ENCODE measurements around the gene SUPT6H. TPM values are rescaled to one million over a fixed set of nuclear protein-coding genes. Genes with fewer than 3 reads are reported as not detected.
A peak's percentile ranks its signal among the peaks of the same experiment; 100 is the strongest.

The SUPT6H gene
- total RNA-seq = 10 to 100 TPM; 59.4 to 65.9 TPM

- H3K4me3 Mint-ChIP-seq = peak within 1 kb of the TSS; percentile 97
These were observed at the start of gene SUPT6H, which contains the start of gene SDF2 for GRCh38 chr17:28661635-28662526. Gene SUPT6H (plus strand): TSS chr17:28662205. CDS start chr17:28673402, 11,197 bp downstream. Gene SDF2 (minus strand): TSS chr17:28661906. CDS start chr17:28661876, 30 bp downstream.

GRCh38 chr17:28612531-28612930 lies 49.5 kb upstream of the SUPT6H start:
- H3K4me3 Mint-ChIP-seq = no peak overlapping the region
- DNase-seq = no peak
- no peaks in the 10 kb centered on the region for H3K9me3 Mint-ChIP-seq
- no peak overlapping the region for H3K27ac Mint-ChIP-seq
- H3K36me3 Mint-ChIP-seq = peaks cover 33% of the 10 kb centered on the region
- H3K27me3 Mint-ChIP-seq = no peaks in the 10 kb centered on the region
- peaks cover 5% of the 10 kb centered on the region for H3K4me1 Mint-ChIP-seq (ENCODE audit: low read depth)
- intact Hi-C loops (cut with micrococcal nuclease) = loop anchor here (2.0 to 5.0 kb wide), 2 partner anchors 65 to 118 kb away; no protein-coding TSS in a partner anchor
- ChIA-PET POLR2A (interaction anchor here (1.6 to 3.2 kb wide), 2 partner anchors 13 to 41 kb away, joined by 5 to 7 read pairs; partner anchors contain the start of gene PIGS), CTCF (interaction anchor here (0.7 to 2.0 kb wide), 15 partner anchors 13 to 275 kb away, joined by 3 to 16 read pairs (median 5); partner anchors contain the start of gene BLTP2)

More at GRCh38 chr17:28661635-28662526, at the start of gene SUPT6H, which contains the start of gene SDF2:
- ChIA-PET POLR2A (interaction anchor here (0.5 to 2.6 kb wide), 15 partner anchors 9 to 261 kb away, joined by 3 to 32 read pairs (median 3); partner anchors contain the start of genes BLTP2, PIGS, PROCA1 and RPL23A), CTCF (interaction anchor here (0.7 to 4.5 kb wide), 7 partner anchors 15 to 450 kb away, joined by 3 to 94 read pairs (median 3); partner anchors contain the start of genes BLTP2, RPL23A and TLCD1)
- H3K27ac Mint-ChIP-seq = peak within 1 kb of the TSS; percentile 97
- peaks cover 33% of the 10 kb centered on the region for H3K36me3 Mint-ChIP-seq
- no peaks in the 10 kb centered on the region for H3K9me3 Mint-ChIP-seq
- intact Hi-C loops (cut with micrococcal nuclease) = loop anchor here (1.0 to 2.0 kb wide), 3 partner anchors 17 to 63 kb away; partner anchors contain the start of genes BLTP2, PROCA1 and SPAG5
- no peaks in the 10 kb centered on the region for H3K27me3 Mint-ChIP-seq
- DNase-seq = peak; percentile 97
- peaks cover 43% of the 10 kb centered on the region for H3K4me1 Mint-ChIP-seq (ENCODE audit: low read depth)

DNA sequence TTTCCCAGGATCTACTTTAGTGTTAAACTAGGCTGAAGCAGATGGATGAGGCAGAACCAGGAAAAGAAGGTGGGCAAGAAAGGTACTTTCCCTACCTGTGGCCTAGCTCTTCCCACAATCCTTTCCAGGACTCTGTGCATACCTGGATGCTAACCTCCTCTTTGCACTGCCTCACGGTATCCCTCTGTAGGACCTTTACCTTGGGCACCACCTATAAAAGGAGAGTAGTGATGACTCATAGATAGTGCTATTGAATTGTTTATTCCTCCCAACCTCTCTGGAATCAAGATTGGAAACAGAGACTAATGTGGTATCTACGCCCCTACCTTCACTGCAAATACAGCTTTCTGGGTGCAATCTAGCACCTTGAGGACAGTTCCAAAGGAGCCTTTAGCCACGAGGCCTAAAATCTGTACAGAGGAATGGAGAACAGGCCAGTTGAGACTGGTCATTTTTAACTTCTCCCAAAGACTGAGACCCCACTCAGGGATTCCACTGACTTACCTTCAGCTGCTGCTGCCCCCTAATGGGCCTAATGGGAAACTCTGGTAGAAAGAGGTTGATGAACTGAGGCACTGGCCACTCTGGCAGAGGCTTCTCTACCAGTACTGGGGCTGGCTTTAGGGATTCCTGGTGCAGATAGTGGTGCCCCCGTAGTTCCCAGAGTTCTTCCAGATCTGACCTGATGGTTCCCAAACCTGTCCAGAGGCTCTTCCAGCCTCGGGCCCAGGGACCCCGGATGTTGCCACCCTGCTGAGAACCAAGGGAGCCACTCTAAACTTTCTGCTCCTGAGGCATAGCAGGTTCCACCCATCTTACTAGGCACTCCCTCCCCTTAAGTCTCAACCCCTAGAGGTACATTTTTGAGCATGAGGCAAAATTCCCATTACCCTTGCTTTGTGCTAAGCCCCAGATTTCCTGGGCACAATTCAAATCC lies 48.8 kb upstream of the SUPT6H start:
- Mint-ChIP-seq H3K27ac (no peak overlapping the region), H3K4me1 (ENCODE audit: low read depth) (peaks cover 5% of the 10 kb centered on the region), H3K36me3 (peaks cover 33% of the 10 kb centered on the region), H3K27me3 (no peaks in the 10 kb centered on the region), H3K4me3 (no peak overlapping the region), H3K9me3 (no peaks in the 10 kb centered on the region)
- ChIA-PET POLR2A (interaction anchor here (0.5 to 1.6 kb wide), 2 partner anchors 42 to 239 kb away, joined by 3 to 5 read pairs; partner anchors contain the start of gene PIGS), CTCF (interaction anchor here (0.5 to 2.0 kb wide), 18 partner anchors 13 to 275 kb away, joined by 3 to 16 read pairs (median 4); partner anchors contain the start of gene BLTP2)
- DNase-seq = peak; percentile 32
- intact Hi-C loops (cut with micrococcal nuclease) = loop anchor here (2.0 to 5.0 kb wide), 2 partner anchors 66 to 118 kb away; no protein-coding TSS in a partner anchor

DNA sequence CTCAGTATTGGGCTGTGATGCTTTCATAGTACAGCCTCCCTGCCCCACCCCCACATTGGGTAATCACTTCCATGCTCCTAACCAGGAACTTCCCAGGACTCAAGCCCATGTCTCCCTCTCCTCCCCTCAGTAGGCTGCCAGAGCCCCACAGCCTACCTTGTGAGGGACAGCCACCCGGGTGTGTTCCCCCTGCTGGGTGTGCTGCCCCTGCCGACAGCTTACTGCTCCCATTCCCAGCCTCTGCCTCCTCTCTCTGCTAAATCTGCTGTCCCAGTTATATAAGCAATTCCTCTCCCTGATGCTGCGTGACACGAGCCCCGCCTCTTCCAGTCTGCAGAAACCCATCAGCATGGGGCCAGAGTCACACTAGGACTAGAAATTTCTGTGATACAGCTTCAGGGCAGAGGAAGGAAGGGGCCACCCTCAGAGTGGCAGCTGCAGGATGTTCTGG lies 48.0 kb upstream of the SUPT6H start, which contains the start of gene RSKR:
Gene RSKR (minus strand): TSS at position 255 of the 451 bp plus-strand sequence. CDS start 24 bp downstream, at position 231.
- ChIA-PET POLR2A (interaction anchor here (0.5 kb wide), 1 partner anchor 238 kb away, joined by 3 read pairs; no protein-coding TSS in a partner anchor), CTCF (interaction anchor here (0.5 to 2.0 kb wide), 9 partner anchors 14 to 120 kb away, joined by 3 to 16 read pairs (median 7); partner anchors contain the start of gene BLTP2)
- no peak for DNase-seq
- intact Hi-C loops (cut with micrococcal nuclease) = loop anchor here (2.0 to 5.0 kb wide), 2 partner anchors 67 to 119 kb away; no protein-coding TSS in a partner anchor
- Mint-ChIP-seq H3K36me3 (peaks cover 36% of the 10 kb centered on the region), H3K9me3 (no peaks in the 10 kb centered on the region), H3K4me3 (no peak within 1 kb of the TSS), H3K4me1 (ENCODE audit: low read depth) (peaks cover 5% of the 10 kb centered on the region), H3K27me3 (no peaks in the 10 kb centered on the region), H3K27ac (no peak within 1 kb of the TSS)

DNA sequence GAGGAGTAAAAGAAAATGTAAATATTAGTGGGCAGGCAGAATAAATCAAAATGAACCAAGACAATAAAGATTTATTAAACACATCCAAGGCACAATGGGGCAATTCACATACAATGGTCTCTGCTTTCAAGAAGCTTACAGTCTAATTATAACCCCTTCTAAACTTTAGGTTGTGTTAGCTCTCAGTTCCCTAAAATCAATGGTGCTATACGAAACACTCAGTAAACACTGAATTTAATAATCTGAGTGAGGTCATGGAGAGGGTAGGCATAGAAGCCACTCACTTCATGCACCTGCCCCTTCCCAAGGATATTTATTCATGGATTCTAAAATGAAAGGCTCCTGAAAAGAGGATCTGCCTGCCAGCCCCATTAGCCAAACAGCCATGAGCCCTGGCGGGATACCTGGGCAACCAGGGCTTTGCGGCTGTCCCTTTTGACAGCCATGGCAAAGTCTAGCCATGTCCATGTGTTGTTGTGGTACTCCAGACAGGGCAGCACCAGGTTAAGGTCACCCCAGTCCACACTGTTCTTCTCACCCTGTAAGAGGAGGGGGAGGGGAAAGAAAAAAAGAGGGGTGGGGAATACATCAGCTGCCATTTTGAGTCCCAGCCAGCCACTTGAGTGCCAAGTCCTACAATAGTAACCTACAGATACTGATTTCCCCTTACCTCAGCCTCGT lies 46.6 kb upstream of the SUPT6H start:
- no peak for DNase-seq
- ChIA-PET POLR2A (no interaction called here), CTCF (interaction anchor here (0.9 to 1.1 kb wide), 2 partner anchors 30 to 122 kb away, joined by 3 to 5 read pairs; partner anchors contain the start of gene BLTP2)
- Mint-ChIP-seq H3K9me3 (no peaks in the 10 kb centered on the region), H3K36me3 (peaks cover 42% of the 10 kb centered on the region), H3K4me1 (ENCODE audit: low read depth) (peaks cover 5% of the 10 kb centered on the region), H3K27ac (no peak overlapping the region), H3K4me3 (no peak overlapping the region), H3K27me3 (no peaks in the 10 kb centered on the region)
- intact Hi-C loops (cut with micrococcal nuclease) = no loop called here

DNA sequence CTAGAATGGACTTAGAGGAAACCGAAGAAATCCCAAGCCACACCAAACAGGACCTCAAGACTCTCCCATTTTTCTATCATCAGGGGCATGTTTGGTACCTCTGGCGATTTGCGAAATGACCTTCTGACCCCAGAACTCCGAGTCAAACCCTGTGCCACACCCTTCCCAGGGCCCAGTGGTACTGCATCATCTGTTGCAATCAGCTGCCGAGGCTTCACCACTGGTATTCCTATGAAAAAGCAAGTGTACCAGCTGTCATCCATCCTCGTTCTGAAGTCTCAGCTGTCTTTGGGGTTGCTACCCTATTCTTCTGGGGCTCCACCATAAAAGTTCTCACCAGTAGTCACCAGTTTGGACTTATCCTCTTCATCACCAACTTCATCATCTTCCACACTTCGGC lies 45.7 kb upstream of the SUPT6H start:
- no peak for DNase-seq
- Mint-ChIP-seq H3K9me3 (no peaks in the 10 kb centered on the region), H3K4me1 (ENCODE audit: low read depth) (peaks cover 5% of the 10 kb centered on the region), H3K36me3 (peaks cover 44% of the 10 kb centered on the region), H3K4me3 (no peak overlapping the region), H3K27ac (no peak overlapping the region), H3K27me3 (no peaks in the 10 kb centered on the region)
- ChIA-PET CTCF (interaction anchor here (1.1 to 1.3 kb wide), 2 partner anchors 14 to 29 kb away, joined by 3 read pairs; partner anchors contain the start of gene BLTP2), POLR2A (no interaction called here)
- intact Hi-C loops (cut with micrococcal nuclease) = no loop called here

DNA sequence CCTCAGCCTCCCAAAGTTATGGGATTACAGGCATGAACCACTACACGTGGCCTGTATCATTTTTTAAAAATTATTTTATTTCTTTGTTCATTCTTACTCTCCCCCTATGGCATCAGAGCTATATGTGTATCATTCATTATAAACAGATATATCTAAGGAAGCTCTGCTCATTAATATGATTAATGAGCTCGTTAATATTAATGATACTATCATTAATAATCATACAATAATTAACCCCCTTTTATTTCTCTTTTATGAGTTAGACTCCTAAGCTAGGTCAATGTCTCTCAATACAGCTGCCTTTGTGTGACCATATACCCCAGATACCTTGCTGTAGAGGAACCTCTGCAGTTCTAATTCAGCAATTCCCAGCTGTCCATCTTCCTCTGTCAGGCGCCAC lies 43.5 kb upstream of the SUPT6H start:
- CTCF ChIA-PET = interaction anchor here (0.9 to 1.6 kb wide), 4 partner anchors 26 to 123 kb away, joined by 3 to 6 read pairs (median 4); no protein-coding TSS in a partner anchor
- Mint-ChIP-seq H3K4me3 (no peak overlapping the region), H3K27ac (no peak overlapping the region), H3K4me1 (ENCODE audit: low read depth) (peaks cover 5% of the 10 kb centered on the region), H3K36me3 (peaks cover 56% of the 10 kb centered on the region), H3K27me3 (no peaks in the 10 kb centered on the region), H3K9me3 (no peaks in the 10 kb centered on the region)
- DNase-seq = no peak
- POLR2A ChIA-PET = interaction anchor here (0.8 kb wide), 1 partner anchor 19 kb away, joined by 3 read pairs; no protein-coding TSS in a partner anchor
- intact Hi-C loops (cut with micrococcal nuclease) = no loop called here

DNA sequence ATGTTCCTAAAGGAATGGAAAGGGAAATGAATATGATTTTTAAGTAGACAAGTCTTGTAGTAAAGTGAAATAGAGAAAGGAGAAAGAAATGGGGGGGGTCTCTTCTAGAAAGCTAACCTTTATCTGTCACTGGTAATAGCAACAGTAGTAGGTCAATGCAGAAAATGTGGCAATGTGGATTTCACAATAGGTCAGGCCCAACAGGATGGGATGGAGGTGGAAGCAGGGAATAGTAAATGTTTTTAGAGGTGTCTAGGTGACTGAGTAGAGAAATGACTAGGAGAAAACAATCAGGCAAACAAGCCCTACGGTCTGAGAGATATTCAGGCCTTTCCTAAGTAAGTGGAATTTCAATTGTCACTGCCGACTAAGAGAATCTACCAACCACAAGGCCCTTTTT lies 42.0 kb upstream of the SUPT6H start:
- no peak for DNase-seq
- Mint-ChIP-seq H3K4me1 (ENCODE audit: low read depth) (no peaks in the 10 kb centered on the region), H3K27ac (no peak overlapping the region), H3K27me3 (no peaks in the 10 kb centered on the region), H3K36me3 (peaks cover 49% of the 10 kb centered on the region), H3K9me3 (no peaks in the 10 kb centered on the region), H3K4me3 (no peak overlapping the region)
- intact Hi-C loops (cut with micrococcal nuclease) = no loop called here
- CTCF ChIA-PET = interaction anchor here (1.0 to 1.5 kb wide), 2 partner anchors 24 to 72 kb away, joined by 3 to 6 read pairs; no protein-coding TSS in a partner anchor
- POLR2A ChIA-PET = interaction anchor here (0.9 kb wide), 1 partner anchor 15 kb away, joined by 3 read pairs; no protein-coding TSS in a partner anchor

DNA sequence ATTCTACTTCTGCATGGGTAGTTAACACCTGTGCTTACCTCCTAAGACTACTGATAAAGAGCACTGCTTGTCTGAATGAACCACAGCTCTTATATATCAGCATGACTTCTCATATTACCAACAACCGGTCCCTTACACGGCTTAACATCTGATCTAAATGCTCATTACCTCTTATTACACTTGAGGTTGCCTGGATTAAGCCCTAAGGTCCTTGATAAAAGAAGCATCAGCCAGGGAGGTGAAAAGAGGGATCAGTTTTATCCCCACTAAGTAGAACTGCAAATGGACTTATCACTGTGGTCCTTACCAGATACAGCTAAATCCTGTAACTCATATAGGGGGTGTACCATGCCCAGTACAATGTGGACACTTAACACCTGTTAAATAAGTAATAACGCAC lies 39.8 kb upstream of the SUPT6H start:
- Mint-ChIP-seq H3K9me3 (no peaks in the 10 kb centered on the region), H3K27me3 (no peaks in the 10 kb centered on the region), H3K4me3 (no peak overlapping the region), H3K4me1 (ENCODE audit: low read depth) (peaks cover 13% of the 10 kb centered on the region), H3K36me3 (peaks cover 47% of the 10 kb centered on the region), H3K27ac (no peak overlapping the region)
- CTCF ChIA-PET = no interaction called here
- DNase-seq = no peak
- POLR2A ChIA-PET = interaction anchor here (0.8 kb wide), 1 partner anchor 11 kb away, joined by 3 read pairs; no protein-coding TSS in a partner anchor
- intact Hi-C loops (cut with micrococcal nuclease) = no loop called here

- Mint-ChIP-seq H3K4me3 (no peak overlapping the region), H3K36me3 (peaks cover 47% of the 10 kb centered on the region), H3K4me1 (ENCODE audit: low read depth) (peaks cover 16% of the 10 kb centered on the region), H3K27me3 (no peaks in the 10 kb centered on the region), H3K9me3 (no peaks in the 10 kb centered on the region), H3K27ac (no peak overlapping the region)
- intact Hi-C loops (cut with micrococcal nuclease) = no loop called here
- ChIA-PET POLR2A (no interaction called here), CTCF (interaction anchor here (1.0 kb wide), 1 partner anchor 23 kb away, joined by 5 read pairs; no protein-coding TSS in a partner anchor)
- no peak for DNase-seq
These were observed 38.3 kb upstream of the SUPT6H start for GRCh38 chr17:28623696-28624095.

Data from activated CD4-positive, alpha-beta memory T cell treated with anti-CD3 and anti-CD28 coated beads for 36 hours (primary cell).